ENCODE data around the gene PCDH9. TPM values are rescaled to one million over a fixed set of nuclear protein-coding genes. Genes with fewer than 3 reads are reported as not detected.

The PCDH9 gene
- total and polyA plus RNA-seq, 10 of the 15 experiments (the other 5 are each of a cell fraction or from before 2014, with no cell fraction given), result 0.02 to 2.3 (median 0.05) TPM; not detected in 1

DNA sequence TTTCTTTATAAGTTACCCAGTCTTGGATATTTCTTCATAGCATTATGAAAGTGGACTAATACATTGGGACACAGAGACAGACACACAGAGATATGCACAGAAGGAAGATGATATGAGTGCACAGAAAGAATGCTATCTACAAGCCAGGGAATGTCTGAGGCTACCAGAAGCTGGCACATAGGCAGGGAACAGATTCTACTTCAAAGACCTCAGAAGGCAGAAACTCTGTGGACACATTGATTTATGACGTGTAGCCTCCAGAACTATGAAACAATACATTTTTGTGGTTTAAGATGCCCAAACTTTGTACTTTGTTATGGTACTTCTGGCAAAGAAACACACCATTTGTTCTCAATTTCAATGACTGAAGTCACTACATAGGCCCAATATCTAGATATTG is 556.7 kb downstream of the PCDH9 start:
- intact Hi-C loops (cut with micrococcal nuclease; ENCODE audit: unreplicated experiment) (no loop called here), in situ Hi-C loops (cut with MboI) (no loop called here)
- ChIA-PET SMC1A (ENCODE audit: uncharacterized antibody, unreplicated experiment) (no interaction called here), CTCF (no interaction called here), POLR2A (no interaction called here), RAD21 (ENCODE audit: unreplicated experiment) (no interaction called here)
- no peak overlapping the region for H2AFZ ChIP-seq (ENCODE audit: control insufficient read depth, low read depth, low read length)
- no peaks in the 10 kb centered on the region for H3K79me2 ChIP-seq (ENCODE audit: control insufficient read depth, insufficient read depth, low read length)
- no peaks in the 10 kb centered on the region for H4K20me1 ChIP-seq (ENCODE audit: control insufficient read depth, insufficient read depth)
- no peak overlapping the region for H3K4me3 ChIP-seq
- 18% methylated on average over 1 of the region's 1 CpG for WGBS (ENCODE audit: insufficient coverage, insufficient replicate concordance, low lambda C conversion rate, missing lambda C conversion rate)
- H3K4me2 ChIP-seq (ENCODE audit: control insufficient read depth, insufficient read depth), result no peak overlapping the region
- no peaks in the 10 kb centered on the region for H3K4me1 ChIP-seq (ENCODE audit: control insufficient read depth, insufficient read depth, low read length)
- no peaks in the 10 kb centered on the region for H3K27me3 ChIP-seq (replicated peaks in 1 of 2; ENCODE audit: control insufficient read depth in 2 of 2, insufficient read depth in 2 of 2, low read length in 1 of 2)
- no peaks in the 10 kb centered on the region for H3K9me3 ChIP-seq (replicated peaks; ENCODE audit: control insufficient read depth, insufficient read depth, low read length)
- no peak for FAIRE-seq
- no peak overlapping the region for H3K9ac ChIP-seq (ENCODE audit: control insufficient read depth, insufficient read depth, low read length)
- DNase-seq (ENCODE audit: low read depth, low spot score), result no peak
- H3K27ac ChIP-seq (ENCODE audit: control insufficient read depth, insufficient read depth), result no peak overlapping the region
- no peaks in the 10 kb centered on the region for H3K36me3 ChIP-seq (ENCODE audit: control insufficient read depth in 2 of 2, insufficient read depth in 2 of 2, low read length in 1 of 2)
- BruUV-seq (replicated peaks), result no TSS peak
- no peak for ATAC-seq
- TF ChIP-seq STAT3 (IDR thresholded peaks at IDR 0.05; ENCODE audit: low read depth, low read length), result no peak
- TF ChIP-seq EED (IDR thresholded peaks at IDR 0.05; ENCODE audit: low read depth), result no peak
- TF ChIP-seq, protein P1, sequence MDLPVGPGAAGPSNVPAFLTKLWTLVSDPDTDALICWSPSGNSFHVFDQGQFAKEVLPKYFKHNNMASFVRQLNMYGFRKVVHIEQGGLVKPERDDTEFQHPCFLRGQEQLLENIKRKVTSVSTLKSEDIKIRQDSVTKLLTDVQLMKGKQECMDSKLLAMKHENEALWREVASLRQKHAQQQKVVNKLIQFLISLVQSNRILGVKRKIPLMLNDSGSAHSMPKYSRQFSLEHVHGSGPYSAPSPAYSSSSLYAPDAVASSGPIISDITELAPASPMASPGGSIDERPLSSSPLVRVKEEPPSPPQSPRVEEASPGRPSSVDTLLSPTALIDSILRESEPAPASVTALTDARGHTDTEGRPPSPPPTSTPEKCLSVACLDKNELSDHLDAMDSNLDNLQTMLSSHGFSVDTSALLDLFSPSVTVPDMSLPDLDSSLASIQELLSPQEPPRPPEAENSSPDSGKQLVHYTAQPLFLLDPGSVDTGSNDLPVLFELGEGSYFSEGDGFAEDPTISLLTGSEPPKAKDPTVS (IDR thresholded peaks at IDR 0.05; ENCODE audit: low read depth, low read length), result no peak
- TF ChIP-seq RFX5 (IDR thresholded peaks at IDR 0.05; ENCODE audit: low read depth, low read length), result no peak
- TF ChIP-seq GATAD2B (conservative IDR thresholded peaks at IDR 0.05; ENCODE audit: low read depth), result no peak
- TF ChIP-seq BACH1 (IDR thresholded peaks at IDR 0.05; ENCODE audit: borderline replicate concordance), result no peak
- no peak for TF ChIP-seq HCFC1 (IDR thresholded peaks at IDR 0.05; ENCODE audit: low read length)
- TF ChIP-seq IKZF1 (conservative IDR thresholded peaks at IDR 0.05), result no peak
- no peak for TF ChIP-seq NFYA (IDR thresholded peaks at IDR 0.05; ENCODE audit: borderline replicate concordance, low read depth, low read length)
- TF ChIP-seq, protein P2, sequence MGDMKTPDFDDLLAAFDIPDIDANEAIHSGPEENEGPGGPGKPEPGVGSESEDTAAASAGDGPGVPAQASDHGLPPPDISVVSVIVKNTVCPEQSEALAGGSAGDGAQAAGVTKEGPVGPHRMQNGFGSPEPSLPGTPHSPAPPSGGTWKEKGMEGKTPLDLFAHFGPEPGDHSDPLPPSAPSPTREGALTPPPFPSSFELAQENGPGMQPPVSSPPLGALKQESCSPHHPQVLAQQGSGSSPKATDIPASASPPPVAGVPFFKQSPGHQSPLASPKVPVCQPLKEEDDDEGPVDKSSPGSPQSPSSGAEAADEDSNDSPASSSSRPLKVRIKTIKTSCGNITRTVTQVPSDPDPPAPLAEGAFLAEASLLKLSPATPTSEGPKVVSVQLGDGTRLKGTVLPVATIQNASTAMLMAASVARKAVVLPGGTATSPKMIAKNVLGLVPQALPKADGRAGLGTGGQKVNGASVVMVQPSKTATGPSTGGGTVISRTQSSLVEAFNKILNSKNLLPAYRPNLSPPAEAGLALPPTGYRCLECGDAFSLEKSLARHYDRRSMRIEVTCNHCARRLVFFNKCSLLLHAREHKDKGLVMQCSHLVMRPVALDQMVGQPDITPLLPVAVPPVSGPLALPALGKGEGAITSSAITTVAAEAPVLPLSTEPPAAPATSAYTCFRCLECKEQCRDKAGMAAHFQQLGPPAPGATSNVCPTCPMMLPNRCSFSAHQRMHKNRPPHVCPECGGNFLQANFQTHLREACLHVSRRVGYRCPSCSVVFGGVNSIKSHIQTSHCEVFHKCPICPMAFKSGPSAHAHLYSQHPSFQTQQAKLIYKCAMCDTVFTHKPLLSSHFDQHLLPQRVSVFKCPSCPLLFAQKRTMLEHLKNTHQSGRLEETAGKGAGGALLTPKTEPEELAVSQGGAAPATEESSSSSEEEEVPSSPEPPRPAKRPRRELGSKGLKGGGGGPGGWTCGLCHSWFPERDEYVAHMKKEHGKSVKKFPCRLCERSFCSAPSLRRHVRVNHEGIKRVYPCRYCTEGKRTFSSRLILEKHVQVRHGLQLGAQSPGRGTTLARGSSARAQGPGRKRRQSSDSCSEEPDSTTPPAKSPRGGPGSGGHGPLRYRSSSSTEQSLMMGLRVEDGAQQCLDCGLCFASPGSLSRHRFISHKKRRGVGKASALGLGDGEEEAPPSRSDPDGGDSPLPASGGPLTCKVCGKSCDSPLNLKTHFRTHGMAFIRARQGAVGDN (IDR thresholded peaks at IDR 0.05), result no peak
- TF ChIP-seq SMAD1 (IDR thresholded peaks at IDR 0.05; ENCODE audit: low read depth, partially characterized antibody), result no peak
